Measurements from ENCODE around the gene KDM7A. TPM values are rescaled to one million over a fixed set of nuclear protein-coding genes. Genes with fewer than 3 reads are reported as not detected.

Gene KDM7A
- total RNA-seq = 4.8 and 5.7 TPM in 2 replicates

GRCh38 chr7:140176811-140177702, at the start of gene KDM7A:
Gene KDM7A (minus strand): TSS chr7:140176983. CDS start chr7:140176937, 46 bp downstream.

GRCh38 chr7:140062528-140063299, 114.1 kb downstream of the KDM7A start, which contains the start of gene PARP12:
Gene PARP12 (minus strand): TSS chr7:140062951. CDS start chr7:140062847, 104 bp downstream.

Other genes with a start within 250 kb of the KDM7A start
- 9.1 and 10.2 TPM in 2 replicates for gene PARP12, start 114.0 kb downstream of the KDM7A start, total RNA-seq
- 87.0 and 96.3 TPM in 2 replicates for gene SLC37A3, start 221.5 kb upstream of the KDM7A start, total RNA-seq
- gene RAB19, start 227.1 kb upstream of the KDM7A start, total RNA-seq = not detected in 2 replicates